Neural cell (in vitro differentiated cells): ENCODE results near the gene FGD5. TPM values are rescaled to one million over a fixed set of nuclear protein-coding genes. Genes with fewer than 3 reads are reported as not detected.

Source experiments
- H2AFZ ChIP-seq: fragments of 200-600, 300-800 bp; sonication (generic), shearing (Covaris generic); 2 replicates; pipeline ENCODE4 v1.6.0; 2014; ENCODE audit warnings: low read depth, mild to moderate bottlenecking, antibody characterized with exemption, low read length, moderate library complexity
- H3F3A ChIP-seq: fragments of 200-600 bp; shearing (Covaris generic); 2 replicates; pipeline ENCODE4 v1.6.1; 2016; ENCODE audit warnings: mild to moderate bottlenecking, moderate library complexity, mixed read lengths, antibody characterized with exemption, low read length; ENCODE audit not compliant: insufficient read depth, poor library complexity, severe bottlenecking
- H3K27ac ChIP-seq: fragments of 200-600, 300-800 bp; sonication (generic), shearing (Covaris generic); 2 replicates; pipeline ENCODE4 v1.5.1; 2014; ENCODE audit warnings: mild to moderate bottlenecking, low read length, moderate library complexity
- H3K27me3 ChIP-seq: fragments of 300-800, 200-600 bp; sonication (generic), shearing (Covaris generic); 2 replicates; pipeline ENCODE4 v1.6.0; 2014; ENCODE audit warnings: mild to moderate bottlenecking, low read depth, low read length, moderate library complexity; ENCODE audit not compliant: insufficient read depth
- H3K36me3 ChIP-seq: fragments of 300-800, 200-600 bp; sonication (generic), shearing (Covaris generic); 2 replicates; pipeline ENCODE4 v1.5.1; 2014; ENCODE audit warnings: mild to moderate bottlenecking, antibody characterized with exemption, low read length, moderate library complexity; ENCODE audit not compliant: insufficient read depth
- H3K4me2 ChIP-seq: fragments of 300-800, 200-600 bp; sonication (generic), shearing (Covaris generic); 2 replicates; pipeline ENCODE4 v1.6.0; 2014; ENCODE audit warnings: mild to moderate bottlenecking, low read length
- H3K4me3 ChIP-seq: fragments of 300-800, 200-600 bp; sonication (generic), shearing (Covaris generic); 2 replicates; pipeline ENCODE4 v1.5.1; 2014; ENCODE audit warnings: mild to moderate bottlenecking, low read length, moderate library complexity
- H3K79me2 ChIP-seq: fragments of 200-600 bp; shearing (Covaris generic); replicated peaks from 2 replicates; pipeline ENCODE4 v1.6.0; 2014; ENCODE audit warnings: mild to moderate bottlenecking, low read length, moderate library complexity; ENCODE audit not compliant: insufficient read depth
- H3K9ac ChIP-seq: fragments of 300-800, 200-600 bp; sonication (generic), shearing (Covaris generic); 2 replicates; pipeline ENCODE4 v1.6.1; 2016; ENCODE audit warnings: mild to moderate bottlenecking, low read length, mixed read lengths
- H3K9me2 ChIP-seq: fragments of 200-600 bp; shearing (Covaris generic); 2 replicates; pipeline ENCODE4 v1.6.1; 2016; ENCODE audit warnings: mild to moderate bottlenecking, low read length, mixed read lengths; ENCODE audit not compliant: insufficient read depth
- H3K9me3 ChIP-seq: fragments of 200-600, 300-800 bp; sonication (generic), shearing (Covaris generic); 2 replicates; pipeline ENCODE4 v1.6.1; 2016; ENCODE audit warnings: mild to moderate bottlenecking, mixed run types, low read length, moderate library complexity, mixed read lengths
- H4K20me1 ChIP-seq: fragments of 200-600 bp; shearing (Covaris generic); 2 replicates; pipeline ENCODE4 v1.6.1; 2016; ENCODE audit warnings: mild to moderate bottlenecking, mixed run types; ENCODE audit not compliant: insufficient read depth
- EP300 ChIP-seq: fragments of 450-650 bp; conservative IDR thresholded peaks from 2 replicates; pipeline ENCODE4 v1.6.1; 2014; ENCODE audit warnings: antibody characterized with exemption, mild to moderate bottlenecking, moderate library complexity; ENCODE audit not compliant: poor library complexity, severe bottlenecking
- EZH2 ChIP-seq: fragments of 200-600, 300-800 bp; shearing (Covaris generic), sonication (generic); IDR thresholded peaks from 2 replicates; pipeline ENCODE4 v1.6.1; 2014; ENCODE audit warnings: antibody characterized with exemption, low read length, borderline replicate concordance, mild to moderate bottlenecking; ENCODE audit not compliant: insufficient read depth, poor library complexity, severe bottlenecking
- MXI1 ChIP-seq: fragments of 450-650 bp; conservative IDR thresholded peaks from 2 replicates; pipeline ENCODE4 v1.6.1; 2014; ENCODE audit warnings: antibody characterized with exemption, mild to moderate bottlenecking; ENCODE audit not compliant: poor library complexity, severe bottlenecking
- POLR2AphosphoS5 ChIP-seq: IDR thresholded peaks from 2 replicates; pipeline ENCODE4 v1.6.1; 2012
- RAD21 ChIP-seq: fragments of 450-650 bp; conservative IDR thresholded peaks from 2 replicates; pipeline ENCODE4 v1.6.1; 2014; ENCODE audit warnings: antibody characterized with exemption, mild to moderate bottlenecking, moderate library complexity
- SMC3 ChIP-seq: fragments of 450-650 bp; conservative IDR thresholded peaks from 2 replicates; pipeline ENCODE4 v1.6.1; 2014; ENCODE audit warnings: antibody characterized with exemption, mild to moderate bottlenecking, moderate library complexity; ENCODE audit not compliant: poor library complexity
- TAF1 ChIP-seq: IDR thresholded peaks from 2 replicates; pipeline ENCODE4 v1.6.1; 2012; ENCODE audit warnings: low read depth
- polyA plus RNA-seq: library from polyadenylated mRNA; depleted of rRNA; stranded (reverse); fragments of >200 nt; gene quantifications from 2 replicates; pipeline ENCODE4 v1.2.3, GENCODE V29; 2014
- TF ChIP-seq, protein P1 (sequence below): IDR thresholded peaks from 2 replicates; pipeline ENCODE4 v1.6.1; 2012; ENCODE audit warnings: borderline replicate concordance
- TF ChIP-seq, protein P2 (sequence below): fragments of 450-650 bp; IDR thresholded peaks from 2 replicates; pipeline ENCODE4 v1.5.1; 2014; ENCODE audit warnings: antibody characterized with exemption, mild to moderate bottlenecking, moderate library complexity; ENCODE audit not compliant: poor library complexity, severe bottlenecking

Gene FGD5
- polyA plus RNA-seq, 1 donor from 2014 or later, result not detected

GRCh38 chr3:14914779-14915117 is 96.0 kb downstream of the FGD5 start:
- no peaks in the 10 kb centered on the region for H3K9me2 ChIP-seq
- H3F3A ChIP-seq, result no peaks in the 10 kb centered on the region
- no peaks in the 10 kb centered on the region for H4K20me1 ChIP-seq
- no peak overlapping the region for H2AFZ ChIP-seq
- H3K4me3 ChIP-seq, result no peak overlapping the region
- H3K9me3 ChIP-seq, result no peaks in the 10 kb centered on the region
- H3K9ac ChIP-seq, result no peak overlapping the region
- no peaks in the 10 kb centered on the region for H3K36me3 ChIP-seq
- H3K4me2 ChIP-seq, result no peak overlapping the region
- no peak overlapping the region for H3K27ac ChIP-seq
- no peaks in the 10 kb centered on the region for H3K27me3 ChIP-seq
- H3K79me2 ChIP-seq, result no peaks in the 10 kb centered on the region
- TF ChIP-seq MXI1 (no peak), RAD21 (no peak), SMC3 (no peak), TAF1 (no peak), POLR2AphosphoS5 (no peak)

GRCh38 chr3:14915636-14916222 is 97.0 kb downstream of the FGD5 start:
- H3K4me3 ChIP-seq, result no peak overlapping the region
- H3K79me2 ChIP-seq, result no peaks in the 10 kb centered on the region
- no peaks in the 10 kb centered on the region for H3F3A ChIP-seq
- no peaks in the 10 kb centered on the region for H3K9me3 ChIP-seq
- H2AFZ ChIP-seq, result no peak overlapping the region
- no peaks in the 10 kb centered on the region for H3K27me3 ChIP-seq
- no peak overlapping the region for H3K27ac ChIP-seq
- H3K9me2 ChIP-seq, result no peaks in the 10 kb centered on the region
- no peak overlapping the region for H3K9ac ChIP-seq
- TF ChIP-seq RAD21 (peak; percentile 52), SMC3 (peak; percentile 52)
- TF ChIP-seq, protein P1, sequence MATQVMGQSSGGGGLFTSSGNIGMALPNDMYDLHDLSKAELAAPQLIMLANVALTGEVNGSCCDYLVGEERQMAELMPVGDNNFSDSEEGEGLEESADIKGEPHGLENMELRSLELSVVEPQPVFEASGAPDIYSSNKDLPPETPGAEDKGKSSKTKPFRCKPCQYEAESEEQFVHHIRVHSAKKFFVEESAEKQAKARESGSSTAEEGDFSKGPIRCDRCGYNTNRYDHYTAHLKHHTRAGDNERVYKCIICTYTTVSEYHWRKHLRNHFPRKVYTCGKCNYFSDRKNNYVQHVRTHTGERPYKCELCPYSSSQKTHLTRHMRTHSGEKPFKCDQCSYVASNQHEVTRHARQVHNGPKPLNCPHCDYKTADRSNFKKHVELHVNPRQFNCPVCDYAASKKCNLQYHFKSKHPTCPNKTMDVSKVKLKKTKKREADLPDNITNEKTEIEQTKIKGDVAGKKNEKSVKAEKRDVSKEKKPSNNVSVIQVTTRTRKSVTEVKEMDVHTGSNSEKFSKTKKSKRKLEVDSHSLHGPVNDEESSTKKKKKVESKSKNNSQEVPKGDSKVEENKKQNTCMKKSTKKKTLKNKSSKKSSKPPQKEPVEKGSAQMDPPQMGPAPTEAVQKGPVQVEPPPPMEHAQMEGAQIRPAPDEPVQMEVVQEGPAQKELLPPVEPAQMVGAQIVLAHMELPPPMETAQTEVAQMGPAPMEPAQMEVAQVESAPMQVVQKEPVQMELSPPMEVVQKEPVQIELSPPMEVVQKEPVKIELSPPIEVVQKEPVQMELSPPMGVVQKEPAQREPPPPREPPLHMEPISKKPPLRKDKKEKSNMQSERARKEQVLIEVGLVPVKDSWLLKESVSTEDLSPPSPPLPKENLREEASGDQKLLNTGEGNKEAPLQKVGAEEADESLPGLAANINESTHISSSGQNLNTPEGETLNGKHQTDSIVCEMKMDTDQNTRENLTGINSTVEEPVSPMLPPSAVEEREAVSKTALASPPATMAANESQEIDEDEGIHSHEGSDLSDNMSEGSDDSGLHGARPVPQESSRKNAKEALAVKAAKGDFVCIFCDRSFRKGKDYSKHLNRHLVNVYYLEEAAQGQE, result no peak
- TF ChIP-seq, protein P2, sequence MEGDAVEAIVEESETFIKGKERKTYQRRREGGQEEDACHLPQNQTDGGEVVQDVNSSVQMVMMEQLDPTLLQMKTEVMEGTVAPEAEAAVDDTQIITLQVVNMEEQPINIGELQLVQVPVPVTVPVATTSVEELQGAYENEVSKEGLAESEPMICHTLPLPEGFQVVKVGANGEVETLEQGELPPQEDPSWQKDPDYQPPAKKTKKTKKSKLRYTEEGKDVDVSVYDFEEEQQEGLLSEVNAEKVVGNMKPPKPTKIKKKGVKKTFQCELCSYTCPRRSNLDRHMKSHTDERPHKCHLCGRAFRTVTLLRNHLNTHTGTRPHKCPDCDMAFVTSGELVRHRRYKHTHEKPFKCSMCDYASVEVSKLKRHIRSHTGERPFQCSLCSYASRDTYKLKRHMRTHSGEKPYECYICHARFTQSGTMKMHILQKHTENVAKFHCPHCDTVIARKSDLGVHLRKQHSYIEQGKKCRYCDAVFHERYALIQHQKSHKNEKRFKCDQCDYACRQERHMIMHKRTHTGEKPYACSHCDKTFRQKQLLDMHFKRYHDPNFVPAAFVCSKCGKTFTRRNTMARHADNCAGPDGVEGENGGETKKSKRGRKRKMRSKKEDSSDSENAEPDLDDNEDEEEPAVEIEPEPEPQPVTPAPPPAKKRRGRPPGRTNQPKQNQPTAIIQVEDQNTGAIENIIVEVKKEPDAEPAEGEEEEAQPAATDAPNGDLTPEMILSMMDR, result peak; percentile 32
- no peaks in the 10 kb centered on the region for H4K20me1 ChIP-seq
- no peak overlapping the region for H3K4me2 ChIP-seq
- H3K36me3 ChIP-seq, result no peaks in the 10 kb centered on the region

DNA sequence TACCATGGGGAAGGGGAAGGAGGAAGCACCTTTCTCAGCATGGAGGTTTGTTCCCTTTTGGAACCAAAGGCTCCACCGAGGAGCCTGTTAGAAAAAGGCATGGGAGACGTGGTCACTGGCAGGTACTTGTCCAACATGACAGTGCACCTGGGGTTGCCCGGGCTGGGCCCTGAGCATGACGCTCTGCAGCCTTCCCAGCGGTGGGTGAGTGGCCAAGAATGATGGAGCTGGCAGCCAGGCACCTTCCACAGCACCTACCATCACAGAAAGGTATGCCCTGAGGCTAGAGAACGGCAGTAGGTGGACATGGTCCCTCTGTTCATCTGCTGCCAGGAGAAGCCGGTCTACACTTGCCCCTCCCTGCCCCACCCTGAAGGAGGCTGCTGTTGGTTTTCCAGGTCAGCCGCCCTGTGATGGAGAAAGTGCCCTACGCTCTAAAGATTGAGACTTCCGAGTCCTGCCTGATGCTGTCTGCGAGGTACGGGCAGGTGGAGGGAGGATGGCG is 99.6 kb downstream of the FGD5 start:
- H3K79me2 ChIP-seq, result no peaks in the 10 kb centered on the region
- TF ChIP-seq RAD21 (no peak), TAF1 (no peak), EZH2 (no peak), POLR2AphosphoS5 (no peak), SMC3 (no peak), EP300 (no peak), MXI1 (no peak)
- TF ChIP-seq, protein P1, result no peak
- TF ChIP-seq, protein P2, result no peak

More for the DNA sequence above, 99.6 kb downstream of the FGD5 start:
- no peaks in the 10 kb centered on the region for H3K9me2 ChIP-seq
- no peak overlapping the region for H3K9ac ChIP-seq
- no peak overlapping the region for H2AFZ ChIP-seq
- H3K9me3 ChIP-seq, result no peaks in the 10 kb centered on the region
- no peaks in the 10 kb centered on the region for H3F3A ChIP-seq
- no peak overlapping the region for H3K4me2 ChIP-seq
- no peak overlapping the region for H3K27ac ChIP-seq
- no peaks in the 10 kb centered on the region for H4K20me1 ChIP-seq
- H3K27me3 ChIP-seq, result no peaks in the 10 kb centered on the region
- no peak overlapping the region for H3K4me3 ChIP-seq
- no peaks in the 10 kb centered on the region for H3K36me3 ChIP-seq
